NB4 (cell line): ENCODE results near the gene PLBD2.

ENCODE experiments used
- CTCF ChIP-seq: IDR thresholded peaks from one replicate; pipeline ENCODE4 v1.5.1; 2012; ENCODE audit warnings: low read depth, low read length
- MAX ChIP-seq: IDR thresholded peaks from 2 replicates; pipeline ENCODE4 v1.6.1; 2011; ENCODE audit warnings: low read depth, low read length
- POLR2A ChIP-seq: IDR thresholded peaks from 2 replicates; pipeline ENCODE4 v1.6.1; 2011; ENCODE audit warnings: mild to moderate bottlenecking; ENCODE audit not compliant: insufficient read length; ENCODE audit errors: extremely low read depth

GRCh38 chr12:113346353-113346752, 12.0 kb upstream of the PLBD2 start:
- no peak for TF ChIP-seq CTCF
- TF ChIP-seq POLR2A = no peak
- no peak for TF ChIP-seq MAX
